ENCODE measurements around the gene CDH4. TPM values are rescaled to one million over a fixed set of nuclear protein-coding genes. Genes with fewer than 3 reads are reported as not detected.

Gene CDH4
- total and polyA plus RNA-seq, 2 of the 4 experiments (the other 2 are of a cell fraction): 1.6 to 3.5 TPM

- H3K4me1 ChIP-seq (ENCODE audit: control insufficient read depth, insufficient read depth, low read length): no peaks in the 10 kb centered on the region
- no peaks in the 10 kb centered on the region for H4K20me1 ChIP-seq (ENCODE audit: insufficient read depth, low read length)
- peak; percentile 15; the same call in 1 of the 2 replicates for ATAC-seq (ENCODE audit: low read depth)
- no peaks in the 10 kb centered on the region for H3K79me1 ChIP-seq (ENCODE audit: low read depth in 1 of 2, low read length in 2 of 2)
- H3K9me1 ChIP-seq (ENCODE audit: insufficient read depth, low read length): no peaks in the 10 kb centered on the region; the same call in 1 of the 2 replicates
- H4K5ac ChIP-seq (ENCODE audit: low read depth, low read length): no peak overlapping the region
- H4K8ac ChIP-seq (ENCODE audit: low read depth in 2 of 2, low read length in 2 of 2): no peak overlapping the region
- POLR2A ChIA-PET (ENCODE audit: unreplicated experiment): no interaction called here
- no peak overlapping the region for H2BK20ac ChIP-seq (ENCODE audit: low read depth, low read length)
- in situ Hi-C loops (cut with MboI; ENCODE audit: low sequenced_read_pairs) (no loop called here), intact Hi-C loops (cut with micrococcal nuclease) (no loop called here), dilution Hi-C loops (cut with HindIII; ENCODE audit: low sequenced_read_pairs, unreplicated experiment) (no loop called here)
- peaks cover 24% of the 10 kb centered on the region for H3K27me3 ChIP-seq (ENCODE audit: control insufficient read depth, insufficient read depth, low read length)
- no peak overlapping the region for H3K9ac ChIP-seq (ENCODE audit: low read depth, low read length)
- 0% methylated on average over 1 of the region's 41 CpGs; no CpG with 5 or more reads in 1 of the 2 experiments for WGBS, 2 experiments (ENCODE audit: extremely low coverage in 2 of 2, insufficient read length in 1 of 2)
- H2AK5ac ChIP-seq (ENCODE audit: low read depth, low read length): no peak overlapping the region
- no peaks in the 10 kb centered on the region for H3K36me3 ChIP-seq (ENCODE audit: control insufficient read depth, insufficient read depth, low read length)
- no peak overlapping the region for H2BK120ac ChIP-seq (ENCODE audit: low read depth, low read length)
- no peak overlapping the region for H2AK9ac ChIP-seq (replicated peaks; ENCODE audit: low read depth, low read length, poor library complexity)
- no peak overlapping the region for H4K91ac ChIP-seq (ENCODE audit: insufficient read depth, low read depth, low read length)
- H3K4me2 ChIP-seq (ENCODE audit: low read depth, low read length): no peak overlapping the region
- no peak overlapping the region for H3K14ac ChIP-seq (replicated peaks; ENCODE audit: low read depth, low read length)
- TF ChIP-seq RAD21 (IDR thresholded peaks at IDR 0.05; ENCODE audit: low read length) (no peak), CHD1 (IDR thresholded peaks at IDR 0.05; ENCODE audit: low read depth, low read length) (no peak), MAZ (IDR thresholded peaks at IDR 0.05; ENCODE audit: borderline replicate concordance, low read depth, low read length) (no peak), POLR2A (IDR thresholded peaks at IDR 0.05; ENCODE audit: low read depth, low read length) (no peak), FOS (IDR thresholded peaks at IDR 0.05; ENCODE audit: low read depth, low read length) (no peak), ELK1 (IDR thresholded peaks at IDR 0.05; ENCODE audit: borderline replicate concordance, low read depth, low read length) (no peak), CEBPB (IDR thresholded peaks at IDR 0.05; ENCODE audit: low read depth, low read length) (no peak), RCOR1 (IDR thresholded peaks at IDR 0.05; ENCODE audit: insufficient replicate concordance, low read length) (no peak), RFX5 (IDR thresholded peaks at IDR 0.05; ENCODE audit: low read depth, low read length) (no peak)
- no peak overlapping the region for H3K4ac ChIP-seq (ENCODE audit: low read depth, low read length)
- no peak for DNase-seq
- no TSS peak for BruUV-seq (replicated peaks)
- H3K56ac ChIP-seq (ENCODE audit: extremely low read depth, insufficient read depth, low read length): no peak overlapping the region
- H2BK15ac ChIP-seq (ENCODE audit: low read depth, low read length): no peak overlapping the region
- CTCF ChIA-PET: no interaction called here
- no peak overlapping the region for H3K23ac ChIP-seq (ENCODE audit: low read depth, low read length)
- H2BK5ac ChIP-seq (ENCODE audit: low read depth, low read length, poor library complexity, severe bottlenecking): no peak overlapping the region
- no peak overlapping the region for H2AFZ ChIP-seq (replicated peaks; ENCODE audit: low read length, poor library complexity)
- no peaks in the 10 kb centered on the region for H3K9me3 ChIP-seq (ENCODE audit: control insufficient read depth, insufficient read depth, low read length)
- no peak overlapping the region for H3K27ac ChIP-seq (ENCODE audit: insufficient read depth, low read length)
- H3K4me3 ChIP-seq (ENCODE audit: insufficient read depth, low read depth, low read length): no peak overlapping the region
- H3K18ac ChIP-seq (ENCODE audit: low read depth, low read length): no peak overlapping the region
Measured at GRCh38 chr20:61964675-61965605, 712.9 kb downstream of the CDH4 start.

Measured in IMR-90 (cell line).